Neural cell (in vitro differentiated cells): ENCODE data around the gene FILIP1L.

Experiments
- CTCF ChIP-seq: fragments of 450-650 bp; IDR thresholded peaks from 2 replicates; pipeline ENCODE4 v1.5.1; 2014; ENCODE audit warnings: antibody characterized with exemption, mild to moderate bottlenecking, moderate library complexity; ENCODE audit not compliant: poor library complexity, severe bottlenecking
- MXI1 ChIP-seq: fragments of 450-650 bp; conservative IDR thresholded peaks from 2 replicates; pipeline ENCODE4 v1.6.1; 2014; ENCODE audit warnings: antibody characterized with exemption, mild to moderate bottlenecking; ENCODE audit not compliant: poor library complexity, severe bottlenecking

- TF ChIP-seq CTCF: no peak
- TF ChIP-seq MXI1: no peak
These were observed 36.9 kb upstream of the FILIP1L start for GRCh38 chr3:100151024-100151707.
